CD4-positive, alpha-beta T cell treated with Interleukin-1 beta for 1 hour (primary cell): ENCODE results near the gene HOXB9.

ENCODE experiments used
- DNase-seq, 2 donors: peaks; one replicate each; pipeline ENCODE4 v3.0.0-alpha.2; 2020 to 2022

The HOXB9 gene

DNA sequence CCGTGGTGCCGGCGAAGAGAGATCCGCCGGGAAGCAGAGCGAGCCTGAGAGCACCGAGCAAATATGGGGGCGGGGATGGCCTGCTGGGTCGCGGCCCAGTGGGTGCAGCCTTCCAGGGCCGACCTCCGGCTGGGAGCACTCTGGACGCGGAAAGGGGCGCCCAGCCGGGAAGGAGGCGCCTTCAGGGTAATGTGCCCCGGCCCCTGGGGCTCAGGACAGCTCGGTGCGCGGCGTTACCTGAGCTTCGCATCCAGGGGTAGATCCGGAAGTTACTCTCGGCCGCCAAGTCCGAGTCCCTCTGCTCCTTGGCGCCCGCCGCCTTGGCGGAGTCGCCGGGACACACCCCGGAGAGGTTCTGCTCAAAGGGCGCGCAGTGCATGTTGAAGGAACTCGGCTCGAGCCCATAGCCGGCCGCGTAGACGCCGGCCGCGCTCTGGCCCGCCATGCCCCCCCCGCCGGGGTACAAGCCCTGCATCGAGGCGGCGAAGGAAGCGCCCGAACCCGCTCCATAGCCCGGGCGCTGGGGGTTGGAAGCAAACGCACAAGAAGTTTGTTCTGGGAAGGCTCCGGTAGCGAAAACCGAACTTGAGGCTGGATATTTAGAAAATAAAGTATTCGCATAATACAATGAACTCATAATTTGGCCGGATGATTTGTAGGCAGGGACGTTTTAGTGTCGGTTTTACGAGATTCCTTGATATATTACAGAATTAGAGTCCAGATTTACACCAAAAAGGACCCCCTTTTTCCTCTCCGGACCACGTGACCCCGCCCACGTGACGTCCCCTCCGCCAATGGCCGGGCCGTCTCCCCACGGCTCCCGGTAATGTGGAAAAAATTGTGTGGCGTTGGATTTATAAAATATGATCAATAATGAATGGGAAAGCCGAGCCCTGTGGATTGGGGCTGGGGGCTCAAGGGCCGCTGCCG is 15.6 kb downstream of the HOXB9 start, which contains the start of gene HOXB7:
TSS of gene HOXB7 (minus strand) at position 736 of the 930 bp plus-strand sequence. CDS start at position 637, 99 bp downstream.
- DNase-seq: peak; percentile 45 to 62

DNA sequence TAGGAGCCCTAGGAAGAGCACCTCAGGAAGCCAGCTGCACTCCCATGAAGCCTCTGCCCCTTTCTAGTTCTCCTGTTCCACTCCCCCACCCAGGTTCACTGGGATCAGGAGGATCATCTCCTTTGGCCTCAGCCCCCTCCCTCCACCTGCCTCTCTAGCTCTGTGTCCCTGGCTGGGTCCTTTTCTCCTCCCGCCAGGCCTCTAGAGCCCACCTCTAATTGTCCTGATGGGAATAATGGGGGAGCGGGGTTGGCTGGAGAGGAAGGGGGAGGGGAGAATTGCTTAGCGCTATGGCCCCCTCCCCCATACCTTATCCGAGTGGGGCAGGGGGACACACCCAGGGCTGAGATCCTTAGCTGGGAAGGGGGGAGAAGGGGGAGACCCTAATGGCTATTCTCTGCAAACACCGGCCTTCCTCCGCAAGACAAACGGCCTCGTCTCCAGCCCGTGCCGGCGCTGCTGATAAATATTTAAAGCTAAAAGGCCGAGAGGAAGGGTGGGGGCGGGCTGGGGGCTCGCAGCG is 16.3 kb downstream of the HOXB9 start:
- no peak for DNase-seq

DNA sequence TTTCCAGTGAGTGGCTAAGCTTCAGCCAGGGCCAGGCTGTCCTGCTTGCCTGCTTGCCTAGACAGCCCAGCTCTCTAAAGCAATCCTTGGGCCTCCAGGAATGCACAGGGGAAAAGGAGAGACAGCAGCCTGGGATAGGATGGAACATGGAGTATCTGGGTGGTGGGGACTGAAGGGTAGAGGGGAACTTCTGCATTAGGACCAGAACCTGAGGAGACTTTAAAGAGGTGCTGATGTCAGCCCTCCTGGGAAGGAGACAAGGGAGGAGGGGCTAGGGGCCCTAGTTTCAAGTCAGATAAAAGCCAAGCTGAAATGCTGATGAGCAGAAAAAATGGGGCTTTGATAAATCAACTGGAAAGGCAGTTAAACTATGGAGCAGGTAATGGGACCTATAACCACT is 17.1 kb downstream of the HOXB9 start:
- no peak for DNase-seq

DNA sequence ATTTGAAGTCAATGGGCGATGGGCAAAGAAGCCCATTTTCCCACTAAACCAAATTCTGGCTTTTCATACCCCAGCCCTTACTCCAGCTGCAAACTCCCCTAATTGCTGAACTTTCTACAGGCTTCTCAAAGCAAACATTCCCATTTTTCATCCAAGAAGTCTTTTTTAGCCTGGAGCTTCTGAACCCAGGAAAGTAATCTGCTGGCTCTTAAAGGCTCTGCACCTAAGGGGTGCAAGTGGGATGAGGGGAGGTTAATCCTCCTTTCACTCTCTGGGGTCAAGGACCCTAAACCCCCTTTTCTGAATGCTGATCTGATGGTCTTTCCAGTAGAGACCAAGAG is 17.7 kb downstream of the HOXB9 start:
- DNase-seq: no peak

DNA sequence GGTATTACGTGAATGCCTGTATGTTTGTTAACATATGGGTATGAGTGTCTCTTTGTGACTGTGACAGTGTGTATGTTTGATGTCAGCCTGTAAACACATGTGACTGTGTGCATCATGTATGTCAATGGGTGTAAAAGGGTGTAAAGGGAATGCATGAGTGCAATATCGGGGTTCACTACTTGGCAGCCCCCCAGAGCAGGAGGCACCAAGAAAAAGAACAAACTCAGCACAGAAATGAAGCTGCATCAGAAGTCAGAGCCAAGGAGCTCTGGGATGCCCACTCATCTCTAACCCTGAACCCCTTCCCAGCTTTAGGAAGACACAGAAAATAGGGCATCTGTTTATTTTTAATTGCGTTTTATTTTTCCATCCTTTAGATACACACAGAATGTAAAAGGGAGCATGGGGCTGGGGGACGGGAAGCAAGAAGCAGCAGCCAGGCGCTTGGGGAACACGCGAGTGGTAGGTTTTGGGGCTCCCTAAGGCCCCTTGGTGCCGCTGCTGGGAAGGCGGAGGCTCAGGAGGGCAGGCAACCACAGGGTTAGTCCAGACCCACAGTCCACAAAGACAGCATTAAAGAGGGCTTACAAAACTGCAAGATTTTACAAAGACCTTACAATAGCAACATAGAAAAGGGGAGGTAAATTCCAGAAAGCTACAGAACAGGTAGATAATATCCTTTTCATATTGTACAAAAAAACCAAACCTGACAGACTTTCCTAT is 19.1 kb downstream of the HOXB9 start:
- no peak for DNase-seq

DNA sequence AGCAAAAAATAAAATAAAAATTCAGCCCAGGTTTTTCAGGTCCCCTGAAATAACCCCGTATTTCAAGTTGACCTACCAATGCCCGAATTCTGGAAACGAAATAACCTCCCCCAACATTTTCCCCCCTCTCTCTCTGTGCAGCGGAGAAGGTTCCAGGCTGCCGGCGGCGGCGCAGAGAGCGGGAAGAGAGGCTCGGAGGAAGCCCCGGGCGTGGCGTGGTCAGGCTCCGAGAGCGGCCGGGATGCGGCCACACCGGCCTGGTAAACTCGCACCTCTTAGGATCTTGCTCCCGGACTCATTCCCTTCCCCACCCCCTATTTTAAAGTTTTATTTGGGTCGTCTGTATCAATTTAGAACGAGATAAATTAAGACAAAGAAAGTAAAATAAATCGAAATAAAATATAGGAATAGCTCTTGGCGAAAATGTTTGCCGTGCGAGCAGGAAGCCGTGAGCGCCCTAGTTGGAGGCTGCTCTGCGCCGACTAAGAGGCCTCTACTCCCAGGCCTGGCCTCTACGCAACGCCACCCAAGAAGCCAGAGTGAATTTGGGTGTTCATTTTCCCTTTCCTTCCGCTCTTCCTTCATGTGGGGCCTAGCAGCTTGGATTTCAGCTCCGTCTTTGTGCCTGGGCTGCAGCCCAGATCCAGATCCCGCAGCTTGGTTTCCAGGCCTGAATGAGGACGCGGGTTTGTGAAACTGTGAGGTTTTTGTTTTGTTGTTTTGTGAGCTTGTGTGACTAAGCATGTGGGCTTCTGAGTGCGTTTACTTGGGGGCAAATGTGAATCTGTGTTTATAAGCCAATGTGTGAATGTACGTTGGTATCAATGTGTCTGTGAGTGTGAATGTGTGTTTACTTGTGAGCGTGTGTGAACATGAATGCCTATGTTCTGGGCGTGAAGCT is 19.9 kb downstream of the HOXB9 start:
- no peak for DNase-seq

DNA sequence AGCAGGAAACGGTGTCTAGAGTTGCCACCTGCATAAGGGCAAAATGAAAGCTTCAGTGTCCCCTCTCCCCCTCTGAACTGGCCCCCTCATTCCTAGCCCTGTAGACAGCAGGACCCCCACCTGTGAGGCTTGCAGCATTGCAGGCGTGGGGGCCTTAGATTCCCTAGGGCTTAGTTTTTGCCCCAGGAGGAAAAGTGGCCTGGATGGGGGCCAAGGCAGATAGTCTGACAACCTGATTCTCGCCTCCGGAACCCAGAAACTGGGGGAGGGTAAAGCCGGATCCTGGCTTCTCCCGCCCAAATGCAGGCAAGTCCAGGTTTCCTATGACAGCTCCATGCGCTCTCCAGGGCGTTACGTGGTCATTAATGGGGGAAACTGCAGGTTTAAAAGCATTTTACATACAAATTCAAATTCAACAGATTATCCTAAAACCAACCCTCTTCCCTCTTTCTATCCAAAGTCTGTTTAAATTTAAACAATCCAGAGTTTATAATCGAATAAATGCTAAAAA is 20.7 kb downstream of the HOXB9 start:
- no peak for DNase-seq

DNA sequence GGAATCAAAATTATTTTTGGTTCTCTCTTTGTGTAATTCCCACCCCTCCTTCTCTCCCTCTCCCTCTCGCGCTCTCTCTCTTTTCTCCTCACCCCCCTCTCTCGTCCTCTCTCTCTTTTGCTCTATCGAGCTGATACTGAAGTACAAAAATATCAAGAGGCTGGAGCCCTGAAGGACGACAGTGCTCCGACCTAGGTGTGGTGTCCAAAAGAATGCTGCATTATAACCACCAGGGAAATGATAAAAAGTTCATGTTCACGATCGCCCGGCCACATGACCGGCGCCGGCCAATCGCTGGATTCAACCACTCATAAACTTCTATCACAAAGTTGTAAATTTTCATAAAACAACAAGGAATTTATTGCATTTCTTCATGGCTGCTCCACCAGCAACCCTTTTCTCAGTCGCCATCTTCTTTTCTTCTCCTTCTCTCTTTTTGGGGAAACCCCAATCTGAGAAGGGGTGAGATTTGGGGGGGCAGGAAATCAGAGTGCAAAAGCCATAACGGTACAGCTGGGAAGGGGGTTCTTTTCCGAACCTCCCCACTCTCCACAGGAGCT is 21.3 kb downstream of the HOXB9 start, which contains the start of gene HOXB6:
TSS of gene HOXB6 (minus strand) at position 217 of the 560 bp plus-strand sequence. CDS start 6,836 bp downstream, outside the sequence.
- no peak for DNase-seq

DNA sequence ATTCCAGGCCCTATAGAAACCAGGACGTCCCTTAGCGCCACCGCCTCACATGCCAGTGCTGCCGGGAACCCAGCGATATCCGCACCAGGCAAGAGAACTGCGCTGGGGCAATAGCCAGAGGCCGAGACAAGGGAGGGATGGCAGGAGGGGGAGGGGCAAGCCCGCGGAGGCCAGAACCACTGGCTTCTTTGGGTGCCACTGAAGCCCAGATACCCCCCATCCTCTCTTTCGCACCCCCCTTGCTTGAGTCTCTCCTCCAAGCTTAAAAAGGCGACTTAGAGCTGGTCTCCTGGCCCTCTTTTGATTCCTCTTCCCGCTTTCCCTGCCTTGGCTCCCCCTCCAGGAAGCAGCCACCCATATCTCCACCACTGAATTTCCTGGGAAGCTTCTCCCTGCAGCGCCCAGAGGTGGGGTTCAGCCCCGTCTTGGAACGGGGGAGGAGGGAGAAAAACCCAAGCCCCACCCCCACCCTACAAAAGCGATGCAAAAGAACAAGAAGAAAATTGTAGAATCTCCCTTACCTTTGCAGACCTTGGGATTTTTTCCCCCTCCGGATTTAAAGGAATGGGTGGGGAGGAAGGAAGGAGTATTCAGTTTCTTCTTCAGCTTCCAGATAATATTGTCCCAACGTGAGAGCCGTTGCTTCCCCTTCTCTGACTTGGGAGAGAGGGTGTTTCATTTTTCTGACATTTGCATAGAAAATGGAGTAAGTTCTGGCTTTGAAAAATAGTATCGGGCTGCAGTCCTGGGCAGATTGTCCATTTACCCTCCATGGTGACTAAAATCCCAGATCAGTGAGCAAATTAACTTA is 22.0 kb downstream of the HOXB9 start:
- DNase-seq: no peak

DNA sequence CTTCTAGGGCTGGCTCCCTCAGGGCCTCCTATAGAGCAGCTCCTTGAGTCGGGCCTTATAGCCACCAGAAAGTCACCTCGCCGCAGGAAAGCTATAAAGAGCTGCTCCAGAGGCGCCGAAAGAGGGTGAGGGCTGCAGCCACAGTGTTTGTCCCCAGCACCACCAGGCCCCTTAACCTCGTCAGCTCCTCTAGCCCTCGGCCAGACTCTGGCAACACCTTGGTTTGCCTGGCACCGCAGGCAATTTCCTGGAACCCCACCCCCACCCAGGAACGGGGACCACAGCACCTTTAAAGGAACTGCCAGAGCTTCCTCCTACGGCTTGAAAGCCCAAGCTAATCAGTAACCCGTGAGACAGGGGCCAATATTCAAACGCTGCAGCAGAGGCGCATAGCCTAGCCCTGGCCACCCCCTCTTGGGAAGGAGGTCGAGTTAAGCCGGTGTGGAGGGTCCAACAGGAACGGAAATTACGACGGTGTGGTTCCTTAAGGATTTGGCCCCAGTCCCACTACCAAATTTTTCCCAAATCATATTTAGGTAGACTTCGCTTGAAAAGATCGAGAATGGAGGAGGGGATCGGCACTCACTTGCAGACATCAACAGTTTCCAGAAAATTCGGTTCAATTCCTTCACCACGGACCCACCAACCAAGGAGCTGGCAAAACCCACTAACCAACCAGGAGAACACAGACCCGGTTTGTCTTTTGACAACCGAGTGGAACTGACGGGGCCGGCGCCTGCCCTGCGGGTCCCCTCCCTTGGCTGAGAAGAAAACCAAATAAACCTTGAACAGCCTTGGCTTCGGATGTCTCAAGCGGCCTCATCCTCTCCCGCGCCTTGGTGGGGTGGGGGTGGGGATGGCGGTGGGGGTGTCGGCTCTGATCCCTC is 24.4 kb downstream of the HOXB9 start:
- no peak for DNase-seq

DNA sequence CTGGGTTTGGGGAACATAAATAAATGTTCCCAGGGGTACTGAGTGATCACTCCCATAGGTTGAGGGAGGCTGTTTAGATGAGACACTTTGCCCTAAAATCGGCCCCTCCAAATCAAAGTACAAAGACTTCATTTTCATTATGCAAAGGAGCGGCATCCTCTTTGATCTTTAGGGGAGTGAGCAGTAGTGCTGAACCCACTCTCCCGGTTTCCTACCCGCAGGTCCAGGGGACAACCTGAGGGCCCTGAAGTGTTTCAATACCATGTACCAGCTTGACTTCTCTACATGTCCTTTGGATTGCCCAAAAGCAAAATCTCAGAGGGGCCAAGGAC is 25.0 kb downstream of the HOXB9 start:
- DNase-seq: no peak

DNA sequence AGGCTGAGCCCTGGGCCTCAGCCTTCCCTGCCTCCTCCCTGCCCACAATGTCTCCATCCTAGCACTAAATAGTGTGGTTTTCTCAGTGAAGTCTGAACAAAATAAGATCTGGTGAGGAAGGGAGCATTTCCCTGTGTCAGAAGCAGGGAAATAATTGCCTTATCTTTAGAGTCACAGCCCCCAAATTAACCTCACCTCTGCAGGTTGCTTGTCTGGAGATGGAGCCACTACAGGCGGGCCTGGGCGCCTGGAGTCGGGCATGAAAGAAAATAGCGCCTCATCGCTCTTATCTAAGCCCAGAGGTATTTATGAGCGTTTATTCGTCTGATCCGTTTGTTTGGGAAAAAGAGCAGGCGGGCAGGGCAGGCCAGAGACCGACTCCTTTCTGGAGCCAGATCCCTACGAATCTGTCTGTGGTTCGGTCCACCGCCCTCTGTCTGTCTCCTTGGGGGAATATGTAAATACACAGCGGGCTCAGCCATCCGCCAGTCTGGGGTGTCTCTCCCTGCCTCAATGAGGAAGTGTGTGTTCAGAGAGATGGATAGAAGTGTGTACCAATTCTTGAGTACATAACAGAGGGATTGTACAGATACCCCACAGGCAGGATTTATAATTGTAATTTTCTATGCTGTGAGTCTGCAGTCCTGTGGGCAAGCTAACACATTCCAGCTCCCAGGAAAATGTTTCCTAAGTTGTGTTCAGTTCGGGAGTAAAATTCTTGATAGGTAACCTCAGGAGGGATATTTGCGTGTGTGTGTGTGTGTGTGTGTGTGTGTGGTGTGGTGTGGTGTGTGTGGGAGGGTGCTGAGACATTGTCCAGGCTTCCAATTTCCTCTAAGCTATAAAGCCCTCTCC is 25.7 kb downstream of the HOXB9 start:
- no peak for DNase-seq

DNA sequence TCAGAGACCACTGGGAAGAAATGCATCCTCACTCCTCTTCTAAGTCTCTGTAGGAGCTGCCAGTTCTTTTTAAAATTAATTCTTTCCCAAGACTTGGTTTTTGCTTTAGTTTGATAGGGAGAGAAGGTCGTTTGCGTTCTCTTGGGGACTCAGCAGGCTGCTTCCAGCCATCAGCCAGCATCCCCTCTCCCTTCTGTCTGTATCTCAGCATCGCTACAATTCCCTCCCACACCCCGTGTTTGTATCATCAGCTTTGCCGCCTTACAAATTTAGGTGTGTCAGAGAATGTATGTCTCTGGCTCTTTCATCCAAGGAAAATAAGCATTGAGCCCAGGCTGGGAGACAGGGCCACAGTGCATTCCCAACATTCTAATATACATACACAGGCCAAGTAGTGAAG is 26.8 kb downstream of the HOXB9 start:
- DNase-seq: no peak

DNA sequence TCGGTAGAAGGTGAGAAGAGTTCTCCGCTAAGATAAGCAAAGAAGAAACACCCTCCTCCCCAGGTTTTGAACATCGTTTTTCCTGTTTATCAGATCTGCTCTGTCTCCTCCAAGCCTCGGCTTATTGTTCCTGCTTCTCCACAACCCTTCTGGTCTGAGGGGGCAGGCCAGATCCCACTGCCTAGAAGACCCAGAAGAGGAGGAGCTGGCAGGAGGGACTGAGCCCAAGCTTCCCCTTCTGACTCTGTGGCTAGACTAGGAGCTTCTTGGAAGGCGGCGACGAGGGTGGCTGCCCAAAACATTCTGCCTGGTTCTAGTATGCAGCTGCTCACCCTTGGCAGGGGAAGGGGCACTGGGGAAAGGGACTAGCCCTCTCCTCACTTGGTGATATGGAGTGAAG is 27.4 kb downstream of the HOXB9 start:
- no peak for DNase-seq

DNA sequence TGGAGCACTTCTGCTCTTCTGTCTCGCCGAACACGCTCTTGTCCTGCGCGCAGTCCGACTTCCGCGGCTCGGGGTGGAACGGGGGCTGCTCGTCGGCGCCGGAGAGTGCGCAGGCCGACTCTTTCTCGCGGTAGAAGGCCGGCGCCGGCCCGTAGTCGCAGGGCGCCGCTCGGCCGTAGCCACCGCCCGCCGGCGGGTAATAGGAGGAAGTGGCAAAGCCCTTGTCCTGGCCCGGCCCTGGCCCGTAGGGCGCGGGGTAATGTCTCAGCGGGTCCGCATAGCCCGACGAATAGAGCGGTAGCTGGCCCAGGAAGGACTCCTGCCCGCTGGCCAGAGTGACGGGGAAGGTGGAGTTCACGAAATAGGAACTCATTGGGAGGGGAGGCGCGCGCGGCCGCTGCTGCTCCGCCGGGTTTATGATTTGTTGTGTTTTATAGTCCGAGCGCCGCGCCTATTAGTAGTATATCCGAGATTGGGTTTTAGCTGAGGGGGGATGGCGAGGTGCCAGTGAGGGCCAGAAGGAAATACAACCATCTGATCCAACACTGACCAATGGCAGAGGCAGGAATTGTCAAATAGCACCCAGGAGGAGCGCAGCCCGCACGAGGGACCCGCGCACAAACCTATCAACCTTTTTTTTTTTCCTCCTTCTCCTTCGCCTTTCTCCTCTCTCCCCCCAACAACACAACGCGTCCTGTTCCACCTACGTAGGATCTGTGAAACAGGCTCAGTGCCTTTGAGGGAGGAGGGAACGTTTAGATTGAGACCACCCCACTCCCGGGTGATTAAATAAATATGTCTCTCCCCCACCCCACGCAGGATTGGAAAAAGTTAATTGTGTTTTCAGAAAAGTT is 28.2 kb downstream of the HOXB9 start:
- peak; percentile 35 to 48 for DNase-seq

DNA sequence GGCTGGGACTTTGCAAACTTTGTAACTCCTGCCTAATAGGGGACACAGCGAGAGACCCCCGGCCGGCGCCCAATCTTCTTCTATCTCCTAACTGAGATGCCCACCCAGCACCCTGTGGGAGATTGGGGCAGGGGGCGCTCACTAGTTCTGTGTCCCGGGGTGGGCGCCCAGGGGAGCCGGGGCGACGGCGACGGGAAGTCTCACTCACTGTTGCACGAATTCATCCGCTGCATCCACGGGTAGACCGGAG is 28.7 kb downstream of the HOXB9 start:
- no peak for DNase-seq

DNA sequence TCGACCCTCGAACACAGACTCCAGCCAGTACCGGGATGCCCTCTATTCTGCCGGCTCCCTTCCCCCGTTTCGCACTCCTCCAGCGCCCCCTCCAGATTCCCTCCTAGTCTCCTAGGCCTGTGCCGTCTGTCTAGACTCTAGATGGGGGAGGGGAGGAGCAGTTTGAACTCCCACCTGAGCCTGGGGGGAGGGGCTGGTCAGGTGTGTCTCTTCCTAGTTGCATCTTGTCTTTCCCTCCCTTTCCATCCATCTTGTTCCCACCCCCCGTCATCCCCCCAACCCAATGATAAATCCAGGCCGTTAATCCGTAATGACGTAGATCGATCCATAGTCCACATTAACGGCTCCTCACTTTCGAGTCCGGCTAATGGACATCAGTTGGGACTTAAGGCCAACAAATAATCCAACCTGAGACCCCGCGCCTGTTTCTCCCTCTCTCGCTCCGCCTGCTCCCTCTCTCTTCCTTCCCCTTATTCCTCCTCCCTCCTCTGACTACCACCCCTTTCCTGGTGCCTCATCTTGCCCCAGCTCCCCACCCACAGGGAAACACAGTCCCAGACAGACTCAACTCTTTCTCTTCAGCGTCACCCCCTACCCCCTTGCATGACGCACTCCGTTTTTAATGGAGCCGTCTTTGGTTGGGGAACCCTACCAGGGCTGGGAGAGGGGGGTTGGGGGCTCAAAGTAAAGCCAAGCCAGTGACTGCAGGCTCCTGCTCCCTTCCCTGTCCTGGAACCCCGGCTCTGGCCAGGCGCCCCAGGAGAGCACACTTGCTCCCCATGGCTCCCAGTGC is 29.2 kb downstream of the HOXB9 start:
- DNase-seq: no peak
